Measurements from ENCODE around the gene TMEM145. TPM values are rescaled to one million over a fixed set of nuclear protein-coding genes. Genes with fewer than 3 reads are reported as not detected.

TMEM145 gene
- total RNA-seq, 1 experiment from 2014 or later, result 1.2 TPM

GRCh38 chr19:42288387-42288786, 24.7 kb upstream of the TMEM145 start:
- Histone ChIP-seq H3F3A (ENCODE audit: insufficient read depth, low read depth) (peaks cover 8% of the 10 kb centered on the region; the same call in 1 of the 2 replicates), H3K27me3 (ENCODE audit: insufficient read depth, low read depth) (no peaks in the 10 kb centered on the region), H2AFZ (no peak overlapping the region), H4K20me1 (ENCODE audit: insufficient read depth) (peaks cover 12% of the 10 kb centered on the region; the same call in 1 of the 2 replicates), H3K9me3 (ENCODE audit: insufficient read depth, low read depth) (no peaks in the 10 kb centered on the region), H3K27ac (no peak overlapping the region), H3K4me3 (no peak overlapping the region), H3K4me1 (replicated peaks; ENCODE audit: insufficient read depth) (peaks cover 9% of the 10 kb centered on the region), H3K9me2 (ENCODE audit: insufficient read depth) (no peaks in the 10 kb centered on the region), H3K79me2 (ENCODE audit: low read depth) (peaks cover 14% of the 10 kb centered on the region; the same call in 1 of the 2 replicates), H3K36me3 (ENCODE audit: low read depth) (no peaks in the 10 kb centered on the region), H3K4me2 (no peak overlapping the region)
- POLR2A ChIA-PET (ENCODE audit: unreplicated experiment), result no interaction called here
- DNase-seq, result no peak
- CTCF ChIA-PET, result interaction anchor here (0.5 kb wide), 1 partner anchor 44 kb away, joined by 4 read pairs; no protein-coding TSS in a partner anchor
- no TSS peak for BruUV-seq (replicated peaks)
- intact Hi-C loops (cut with micrococcal nuclease; ENCODE audit: unreplicated experiment), result no loop called here
- TF ChIP-seq, protein P1, sequence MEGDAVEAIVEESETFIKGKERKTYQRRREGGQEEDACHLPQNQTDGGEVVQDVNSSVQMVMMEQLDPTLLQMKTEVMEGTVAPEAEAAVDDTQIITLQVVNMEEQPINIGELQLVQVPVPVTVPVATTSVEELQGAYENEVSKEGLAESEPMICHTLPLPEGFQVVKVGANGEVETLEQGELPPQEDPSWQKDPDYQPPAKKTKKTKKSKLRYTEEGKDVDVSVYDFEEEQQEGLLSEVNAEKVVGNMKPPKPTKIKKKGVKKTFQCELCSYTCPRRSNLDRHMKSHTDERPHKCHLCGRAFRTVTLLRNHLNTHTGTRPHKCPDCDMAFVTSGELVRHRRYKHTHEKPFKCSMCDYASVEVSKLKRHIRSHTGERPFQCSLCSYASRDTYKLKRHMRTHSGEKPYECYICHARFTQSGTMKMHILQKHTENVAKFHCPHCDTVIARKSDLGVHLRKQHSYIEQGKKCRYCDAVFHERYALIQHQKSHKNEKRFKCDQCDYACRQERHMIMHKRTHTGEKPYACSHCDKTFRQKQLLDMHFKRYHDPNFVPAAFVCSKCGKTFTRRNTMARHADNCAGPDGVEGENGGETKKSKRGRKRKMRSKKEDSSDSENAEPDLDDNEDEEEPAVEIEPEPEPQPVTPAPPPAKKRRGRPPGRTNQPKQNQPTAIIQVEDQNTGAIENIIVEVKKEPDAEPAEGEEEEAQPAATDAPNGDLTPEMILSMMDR (conservative IDR thresholded peaks at IDR 0.05), result no peak
- no peak for TF ChIP-seq EZH2 (IDR thresholded peaks at IDR 0.05; ENCODE audit: low read depth)

DNA sequence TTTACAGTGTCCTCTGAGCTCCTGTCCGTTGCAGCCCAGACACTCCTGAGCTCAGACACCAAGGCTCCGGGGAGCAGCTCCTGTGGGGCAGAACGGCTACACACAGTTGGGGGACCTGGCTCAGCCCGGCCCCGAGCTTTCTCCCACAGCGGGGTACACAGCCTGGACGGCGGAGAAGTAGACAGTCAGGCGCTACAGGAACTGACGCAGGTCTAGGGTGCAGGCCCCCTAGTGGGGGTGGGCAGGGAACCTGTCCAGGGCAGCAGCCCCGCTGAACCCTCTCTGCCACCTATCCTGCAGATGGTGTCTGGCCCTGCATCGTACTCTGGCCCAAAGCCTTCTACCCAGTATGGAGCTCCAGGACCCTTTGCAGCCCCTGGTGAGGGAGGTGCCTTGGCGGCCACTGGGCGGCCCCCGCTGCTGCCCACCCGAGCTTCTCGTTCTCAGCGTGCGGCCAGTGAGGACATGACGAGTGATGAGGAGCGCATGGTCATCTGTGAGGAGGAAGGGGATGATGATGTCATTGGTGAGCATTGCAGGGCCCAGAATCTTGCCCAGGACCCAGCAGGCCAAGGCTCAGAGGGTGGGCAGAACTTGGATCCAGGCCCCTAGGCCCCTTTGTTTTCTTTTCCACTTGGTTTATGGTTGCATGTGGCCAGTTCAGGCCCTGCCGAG, 24.1 kb upstream of the TMEM145 start:
- Histone ChIP-seq H3K4me1 (replicated peaks; ENCODE audit: insufficient read depth) (peaks cover 8% of the 10 kb centered on the region; the same call in 1 of the 2 replicates), H3K27me3 (ENCODE audit: insufficient read depth, low read depth) (no peaks in the 10 kb centered on the region), H3K9me2 (ENCODE audit: insufficient read depth) (no peaks in the 10 kb centered on the region), H3K36me3 (ENCODE audit: low read depth) (no peaks in the 10 kb centered on the region), H3K27ac (no peak overlapping the region), H3K79me2 (ENCODE audit: low read depth) (peaks cover 14% of the 10 kb centered on the region; the same call in 1 of the 2 replicates), H3F3A (ENCODE audit: insufficient read depth, low read depth) (peaks cover 8% of the 10 kb centered on the region; the same call in 1 of the 2 replicates), H3K4me2 (no peak overlapping the region), H3K9me3 (ENCODE audit: insufficient read depth, low read depth) (no peaks in the 10 kb centered on the region), H3K4me3 (no peak overlapping the region), H4K20me1 (ENCODE audit: insufficient read depth) (peaks cover 12% of the 10 kb centered on the region; the same call in 1 of the 2 replicates), H2AFZ (no peak overlapping the region)
- intact Hi-C loops (cut with micrococcal nuclease; ENCODE audit: unreplicated experiment), result no loop called here
- no TSS peak for BruUV-seq (replicated peaks)
- ChIA-PET POLR2A (ENCODE audit: unreplicated experiment) (no interaction called here), CTCF (interaction anchor here (0.5 kb wide), 1 partner anchor 43 kb away, joined by 4 read pairs; no protein-coding TSS in a partner anchor)
- TF ChIP-seq, protein P1 (conservative IDR thresholded peaks at IDR 0.05), result no peak
- no peak for TF ChIP-seq EZH2 (IDR thresholded peaks at IDR 0.05; ENCODE audit: low read depth)
- DNase-seq, result no peak

GRCh38 chr19:42289556-42290041, 23.5 kb upstream of the TMEM145 start:
- no peaks in the 10 kb centered on the region for H3K27me3 ChIP-seq (ENCODE audit: insufficient read depth, low read depth)
- ChIA-PET CTCF (no interaction called here), POLR2A (ENCODE audit: unreplicated experiment) (no interaction called here)
- H4K20me1 ChIP-seq (ENCODE audit: insufficient read depth), result peaks cover 12% of the 10 kb centered on the region; the same call in 1 of the 2 replicates
- intact Hi-C loops (cut with micrococcal nuclease; ENCODE audit: unreplicated experiment), result no loop called here
- H3K9me3 ChIP-seq (ENCODE audit: insufficient read depth, low read depth), result no peaks in the 10 kb centered on the region
- TF ChIP-seq, protein P1 (conservative IDR thresholded peaks at IDR 0.05), result no peak
- TF ChIP-seq EZH2 (IDR thresholded peaks at IDR 0.05; ENCODE audit: low read depth), result no peak
- no peaks in the 10 kb centered on the region for H3K9me2 ChIP-seq (ENCODE audit: insufficient read depth)
- H3K4me1 ChIP-seq (replicated peaks; ENCODE audit: insufficient read depth), result peaks cover 8% of the 10 kb centered on the region; the same call in 1 of the 2 replicates
- no peak overlapping the region for H3K4me2 ChIP-seq
- H3K79me2 ChIP-seq (ENCODE audit: low read depth), result peaks cover 12% of the 10 kb centered on the region; the same call in 1 of the 2 replicates
- no peaks in the 10 kb centered on the region for H3K36me3 ChIP-seq (ENCODE audit: low read depth)
- no peak for DNase-seq
- no TSS peak for BruUV-seq (replicated peaks)
- H3F3A ChIP-seq (ENCODE audit: insufficient read depth, low read depth), result peaks cover 8% of the 10 kb centered on the region; the same call in 1 of the 2 replicates
- H2AFZ ChIP-seq, result no peak overlapping the region
- H3K27ac ChIP-seq, result no peak overlapping the region
- no peak overlapping the region for H3K4me3 ChIP-seq

Data from PC-9 (cell line).